ENCODE data around the gene RFNG. TPM values are rescaled to one million over a fixed set of nuclear protein-coding genes. Genes with fewer than 3 reads are reported as not detected.
A peak's percentile ranks its signal among the peaks of the same experiment; 100 is the strongest.

RFNG gene
- total and polyA plus RNA-seq, 2 of the 13 experiments (the other 11 are each of a cell fraction or from before 2014, with no cell fraction given), result 61.4 to 64.0 TPM

- TF ChIP-seq TEAD2 (CRISPR knock-in tag; IDR thresholded peaks at IDR 0.05), result peak; percentile 68; the same call in 1 of the 2 replicates
- no peak for TF ChIP-seq SUZ12 (IDR thresholded peaks at IDR 0.05; ENCODE audit: low read depth, low read length)
- TF ChIP-seq SNAI1 (CRISPR knock-in tag; IDR thresholded peaks at IDR 0.05; ENCODE audit: borderline replicate concordance), result no peak
- peak; percentile 37; the same call in 1 of the 2 replicates for TF ChIP-seq ERF (CRISPR knock-in tag; IDR thresholded peaks at IDR 0.05)
- TF ChIP-seq ZC3H4 (CRISPR knock-in tag; IDR thresholded peaks at IDR 0.05; ENCODE audit: borderline replicate concordance), result no peak
- no peak; the same call in none of the 2 replicates for TF ChIP-seq ZNF724P (CRISPR knock-in tag; IDR thresholded peaks at IDR 0.05; ENCODE audit: borderline replicate concordance)
- no peak for TF ChIP-seq DMTF1 (CRISPR knock-in tag; IDR thresholded peaks at IDR 0.05)
- TF ChIP-seq HOXA7 (CRISPR knock-in tag; IDR thresholded peaks at IDR 0.05), result no peak
- no peak for TF ChIP-seq ARID3A (IDR thresholded peaks at IDR 0.05; ENCODE audit: low read depth, low read length)
- no peak; the same call in 1 of the 2 replicates for TF ChIP-seq SPEN (CRISPR knock-in tag; IDR thresholded peaks at IDR 0.05; ENCODE audit: low read depth)
- no peak for TF ChIP-seq AHR (CRISPR knock-in tag; IDR thresholded peaks at IDR 0.05)
- no peak for TF ChIP-seq EED (CRISPR knock-in tag; IDR thresholded peaks at IDR 0.05)
- 0 out of 2 replicates have a peak, but pooled peaks have one; percentile 23 for TF ChIP-seq ZNF274 (CRISPR knock-in tag; IDR thresholded peaks at IDR 0.05)
- no peak for TF ChIP-seq HNF1A (IDR thresholded peaks at IDR 0.05; ENCODE audit: low read depth)
- peak; percentile 42; the same call in 1 of the 2 replicates for TF ChIP-seq HNF1A (CRISPR knock-in tag; IDR thresholded peaks at IDR 0.05; ENCODE audit: borderline replicate concordance)
- TF ChIP-seq STAT6 (CRISPR knock-in tag; IDR thresholded peaks at IDR 0.05; ENCODE audit: borderline replicate concordance), result no peak
- TF ChIP-seq ZMYM4 (CRISPR knock-in tag; IDR thresholded peaks at IDR 0.05), result no peak
Observed at GRCh38 chr17:82097184-82097918, 45.7 kb upstream of the RFNG start (continued).
